Limb (tissue), 2 donors: ENCODE results near the gene ATF4.
"Not testable (repeated sequence)": the region's sequence is repeated elsewhere in the genome, so short reads cannot be mapped to it uniquely, and the experiment has no call there.

Source experiments
- DNase-seq, 2 donors: peaks; one replicate each; pipeline ENCODE4 v3.0.0-alpha.2; 2016; ENCODE audit errors: extremely low spot score in 2 of 2

The ATF4 gene

GRCh38 chr22:39510529-39511149, 9.7 kb upstream of the ATF4 start:
- DNase-seq, result no peak

GRCh38 chr22:39511226-39511625, 9.1 kb upstream of the ATF4 start:
- DNase-seq, result no peak

- DNase-seq, result no peak
Observed at GRCh38 chr22:39512026-39512425, 8.3 kb upstream of the ATF4 start.

- DNase-seq, result no peak
Observed at GRCh38 chr22:39513791-39514190, 6.6 kb upstream of the ATF4 start.

- DNase-seq, result no peak
Observed at GRCh38 chr22:39514373-39514973, 5.9 kb upstream of the ATF4 start.

- no peak for DNase-seq
Observed at GRCh38 chr22:39515266-39516050, 4.9 kb upstream of the ATF4 start.

- no peak for DNase-seq
Observed at GRCh38 chr22:39517470-39517869, 2.9 kb upstream of the ATF4 start.

- no peak for DNase-seq
Observed at GRCh38 chr22:39518144-39518786, 2.1 kb upstream of the ATF4 start.

GRCh38 chr22:39518996-39519680, 1.2 kb upstream of the ATF4 start:
- DNase-seq, result no peak

- peak in 1 of 2 donors; percentile 99 for DNase-seq
Observed at GRCh38 chr22:39519681-39520225, 609 bp upstream of the ATF4 start.

- DNase-seq, result not testable (repeated sequence)
Observed at GRCh38 chr22:39521106-39521885, 934 bp downstream of the ATF4 start.

GRCh38 chr22:39522091-39522490, 1.7 kb downstream of the ATF4 start:
- DNase-seq, result not testable (repeated sequence)

- peak in 1 of 2 donors; percentile 44 for DNase-seq
Observed at GRCh38 chr22:39522567-39523300, 2.4 kb downstream of the ATF4 start.

- no peak for DNase-seq
Observed at GRCh38 chr22:39524089-39524752, 3.9 kb downstream of the ATF4 start.

GRCh38 chr22:39524753-39525657, 4.6 kb downstream of the ATF4 start:
- no peak for DNase-seq

- DNase-seq, result no peak
Observed at GRCh38 chr22:39525658-39525975, 5.3 kb downstream of the ATF4 start.

GRCh38 chr22:39526736-39527171, 6.4 kb downstream of the ATF4 start:
- no peak for DNase-seq

- no peak for DNase-seq
Observed at GRCh38 chr22:39527481-39527961, 7.2 kb downstream of the ATF4 start.
